HG02943 (cell line): Measurements from ENCODE around the gene SLC36A1.

ENCODE experiments used
- ATAC-seq: cut with Tn5 transposase; IDR thresholded peaks from one replicate; pipeline ENCODE4 v1.9.1; 2021; ENCODE audit warnings: mild to moderate bottlenecking, low read depth, moderate library complexity; ENCODE audit not compliant: unreplicated experiment

SLC36A1 gene

GRCh38 chr5:151528996-151529395 is 81.6 kb downstream of the SLC36A1 start:
- no peak for ATAC-seq

DNA sequence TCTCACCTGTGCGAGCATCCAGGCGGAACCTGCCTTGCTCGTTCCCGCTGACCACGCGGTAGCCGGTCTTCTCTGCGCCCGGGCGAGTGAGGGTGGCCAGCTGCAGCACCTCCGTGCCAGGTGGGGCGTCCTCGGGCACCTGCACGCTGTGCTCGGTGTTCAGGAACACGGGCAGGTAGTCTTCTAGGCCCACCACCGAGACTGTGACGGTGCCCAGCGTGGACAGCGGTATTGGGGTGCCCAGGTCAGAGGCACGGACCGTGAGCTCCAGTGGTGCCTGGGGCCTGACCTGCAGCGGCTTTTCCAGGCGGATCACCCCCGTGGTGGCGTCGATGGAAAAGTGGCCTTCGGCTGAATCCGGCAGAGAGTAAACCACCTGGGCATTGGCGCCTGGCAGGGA is 84.2 kb downstream of the SLC36A1 start:
- ATAC-seq = no peak

DNA sequence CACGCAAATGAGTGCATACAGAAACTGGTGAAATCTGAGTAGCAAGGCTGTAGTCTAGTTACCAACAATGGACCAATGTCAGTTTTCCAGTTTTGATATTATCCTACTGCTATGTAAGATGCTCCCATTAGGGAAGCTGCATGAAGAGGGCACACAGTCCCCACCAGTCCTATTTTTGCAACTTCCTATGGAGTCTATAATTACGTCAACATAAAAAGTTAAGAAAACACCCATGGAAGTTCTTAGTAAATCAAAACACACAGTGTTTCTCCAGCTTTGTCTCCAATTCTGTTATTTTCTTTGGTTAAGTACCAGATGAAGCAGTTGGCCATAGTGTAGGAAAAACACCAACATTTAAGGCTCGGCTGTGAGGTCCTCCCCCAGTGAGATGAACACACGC is 85.0 kb downstream of the SLC36A1 start:
- ATAC-seq = no peak

DNA sequence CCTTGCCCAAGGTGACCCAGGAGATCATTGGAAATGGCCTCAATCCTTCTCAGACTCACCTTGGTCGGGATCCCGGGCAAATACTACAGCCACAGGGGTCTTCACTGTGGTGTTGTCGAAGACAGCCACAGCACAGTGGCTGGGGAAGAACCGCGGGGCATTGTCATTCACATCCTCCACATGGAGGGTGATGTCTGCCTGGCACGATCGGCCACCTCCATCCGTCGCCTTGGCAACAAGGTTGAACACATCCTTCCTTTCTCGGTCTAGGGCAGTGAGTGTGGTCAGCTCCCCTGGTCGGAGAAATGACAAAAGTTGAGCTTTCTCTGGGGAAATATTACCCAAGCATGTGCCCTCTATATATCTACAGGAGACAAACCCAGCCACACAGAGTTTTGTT is 86.9 kb downstream of the SLC36A1 start:
- ATAC-seq = no peak

GRCh38 chr5:151537044-151537443 is 89.6 kb downstream of the SLC36A1 start:
- no peak for ATAC-seq

DNA sequence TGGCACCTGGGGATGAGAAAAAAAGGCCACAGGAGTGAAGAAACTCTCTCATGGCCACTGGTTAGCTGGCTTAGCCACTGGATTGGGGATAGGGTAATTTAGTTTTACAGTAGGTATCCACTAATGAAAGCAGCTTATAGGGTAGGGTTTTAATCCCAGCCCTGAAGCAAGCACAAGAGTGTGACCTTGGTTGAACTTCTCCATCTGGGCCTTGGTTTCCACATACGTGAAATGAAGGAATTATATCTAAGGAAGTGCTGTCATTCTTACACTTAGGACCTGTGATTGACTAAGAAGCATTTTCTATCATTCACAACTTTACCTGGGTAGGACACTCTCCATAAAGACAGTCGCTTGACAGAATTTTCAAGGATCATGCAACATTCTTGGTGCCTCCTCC is 94.2 kb downstream of the SLC36A1 start:
- no peak for ATAC-seq
